HEK293 (cell line): ENCODE data around the gene AFDN.

ENCODE experiments used
- CTCF ChIP-seq: fragments of 450-650 bp; formaldehyde crosslinking; IDR thresholded peaks from 2 replicates; pipeline ENCODE4 v1.5.1; 2016; ENCODE audit warnings: missing biosample characterization, missing genetic modification characterization
- GLI4 ChIP-seq: fragments of 450-650 bp; formaldehyde crosslinking; IDR thresholded peaks from 2 replicates; pipeline ENCODE4 v1.5.1; 2016; ENCODE audit warnings: missing biosample characterization, missing genetic modification characterization
- KLF7 ChIP-seq: fragments of 450-650 bp; formaldehyde crosslinking; IDR thresholded peaks from 2 replicates; pipeline ENCODE4 v1.5.1; 2016; ENCODE audit warnings: missing biosample characterization, missing genetic modification characterization, borderline replicate concordance
- SCRT1 ChIP-seq: fragments of 450-650 bp; formaldehyde crosslinking; IDR thresholded peaks from 2 replicates; pipeline ENCODE4 v1.5.1; 2016; ENCODE audit warnings: missing biosample characterization, missing genetic modification characterization, borderline replicate concordance
- TSHZ1 ChIP-seq: fragments of 450-650 bp; formaldehyde crosslinking; IDR thresholded peaks from 2 replicates; pipeline ENCODE4 v1.5.1; 2016; ENCODE audit warnings: missing biosample characterization, missing genetic modification characterization, borderline replicate concordance
- ZBTB10 ChIP-seq: fragments of 450-650 bp; formaldehyde crosslinking; IDR thresholded peaks from 2 replicates; pipeline ENCODE4 v1.5.1; 2016; ENCODE audit warnings: missing biosample characterization, missing genetic modification characterization
- ZNF677 ChIP-seq: fragments of 450-650 bp; IDR thresholded peaks from 2 replicates; pipeline ENCODE4 v1.5.0; 2018; ENCODE audit warnings: missing biosample characterization, mild to moderate bottlenecking, missing genetic modification characterization, moderate library complexity
- ZNF704 ChIP-seq: fragments of 450-650 bp; formaldehyde crosslinking; IDR thresholded peaks from 2 replicates; pipeline ENCODE4 v1.5.1; 2016; ENCODE audit warnings: missing biosample characterization, missing genetic modification characterization

GRCh38 chr6:167824591-167825331 lies 1.9 kb upstream of the AFDN start:
- no peak for TF ChIP-seq CTCF
- TF ChIP-seq ZNF677 = no peak
- no peak for TF ChIP-seq SCRT1 (tag by site-specific recombination)
- no peak for TF ChIP-seq ZBTB10 (tag by site-specific recombination)
- no peak for TF ChIP-seq ZNF704 (tag by site-specific recombination)
- TF ChIP-seq GLI4 = no peak
- no peak for TF ChIP-seq TSHZ1 (tag by site-specific recombination)
- TF ChIP-seq KLF7 (tag by site-specific recombination) = no peak
